ENCODE measurements around the gene CTPS2.

CTPS2 gene

DNA sequence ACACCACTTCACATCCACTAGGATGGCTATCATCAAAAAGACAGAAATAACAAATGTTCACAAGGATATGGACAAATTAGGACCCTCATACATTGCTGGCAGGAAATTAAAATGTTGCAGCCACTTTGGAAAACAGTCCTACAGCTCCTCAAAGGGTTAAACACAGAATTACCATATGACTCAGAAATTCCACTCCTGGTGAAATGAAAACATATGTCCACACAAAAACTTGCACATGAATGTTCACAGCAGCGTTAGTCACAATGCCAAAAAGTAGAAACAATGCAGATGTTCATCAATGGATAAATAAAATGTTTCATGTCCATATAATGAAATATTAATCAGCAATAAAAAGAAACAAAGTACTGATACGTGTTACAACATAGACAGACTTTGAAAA lies 47.4 kb downstream of the CTPS2 start:
- no peak for FAIRE-seq
- TF ChIP-seq TAF1 (IDR thresholded peaks at IDR 0.05; ENCODE audit: borderline replicate concordance, low read depth, low read length): no peak
- no peak for TF ChIP-seq POLR2AphosphoS5 (IDR thresholded peaks at IDR 0.05; ENCODE audit: low read depth, low read length)
- TF ChIP-seq POLR2A (IDR thresholded peaks at IDR 0.05; ENCODE audit: low read depth, low read length): no peak
- no peak for DNase-seq (ENCODE audit: insufficient read length)

DNA sequence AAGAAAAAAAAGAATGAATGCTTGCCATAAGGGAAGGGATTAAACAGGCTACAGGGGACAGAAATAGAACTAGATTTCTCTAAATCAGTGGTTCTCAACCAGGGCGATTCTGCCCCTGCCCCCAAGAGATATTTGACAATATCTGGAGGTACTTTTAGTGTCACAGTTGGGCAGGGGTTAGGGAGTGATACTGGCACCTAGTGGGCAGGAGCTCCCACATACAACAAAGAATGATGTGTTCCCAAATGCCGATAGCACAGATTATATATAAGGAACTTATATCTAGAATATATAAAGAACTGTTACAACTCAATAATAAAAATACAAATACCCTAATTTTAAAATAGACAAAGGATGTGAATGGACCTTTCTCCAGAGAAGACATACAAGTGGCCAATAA lies 47.8 kb downstream of the CTPS2 start:
- TF ChIP-seq POLR2AphosphoS5 (IDR thresholded peaks at IDR 0.05; ENCODE audit: low read depth, low read length) (no peak), TAF1 (IDR thresholded peaks at IDR 0.05; ENCODE audit: borderline replicate concordance, low read depth, low read length) (no peak), POLR2A (IDR thresholded peaks at IDR 0.05; ENCODE audit: low read depth, low read length) (no peak)
- FAIRE-seq (no peak), DNase-seq (ENCODE audit: insufficient read length) (no peak)

DNA sequence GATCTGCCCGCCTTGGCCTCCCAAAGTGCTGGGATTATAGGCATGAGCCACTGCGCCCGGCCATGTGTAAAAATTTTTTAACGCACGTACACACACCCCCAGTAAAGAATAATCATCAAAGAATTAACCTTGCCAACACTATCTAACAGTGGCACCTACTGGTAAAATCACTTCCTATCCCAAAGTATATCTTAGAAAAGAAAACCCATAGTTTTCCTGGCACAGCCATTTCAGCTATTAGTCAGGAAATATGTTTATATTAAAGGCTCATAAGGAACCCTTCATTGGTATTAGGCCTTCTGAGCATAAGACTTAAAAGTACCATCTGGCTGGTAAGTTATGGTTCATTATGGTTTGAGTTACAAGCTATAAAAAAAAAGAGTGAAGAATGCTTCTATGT lies 48.4 kb downstream of the CTPS2 start:
- no peak for TF ChIP-seq TAF1 (IDR thresholded peaks at IDR 0.05; ENCODE audit: borderline replicate concordance, low read depth, low read length)
- TF ChIP-seq POLR2AphosphoS5 (IDR thresholded peaks at IDR 0.05; ENCODE audit: low read depth, low read length): no peak
- TF ChIP-seq POLR2A (IDR thresholded peaks at IDR 0.05; ENCODE audit: low read depth, low read length): no peak
- FAIRE-seq (no peak), DNase-seq (ENCODE audit: insufficient read length) (no peak)

DNA sequence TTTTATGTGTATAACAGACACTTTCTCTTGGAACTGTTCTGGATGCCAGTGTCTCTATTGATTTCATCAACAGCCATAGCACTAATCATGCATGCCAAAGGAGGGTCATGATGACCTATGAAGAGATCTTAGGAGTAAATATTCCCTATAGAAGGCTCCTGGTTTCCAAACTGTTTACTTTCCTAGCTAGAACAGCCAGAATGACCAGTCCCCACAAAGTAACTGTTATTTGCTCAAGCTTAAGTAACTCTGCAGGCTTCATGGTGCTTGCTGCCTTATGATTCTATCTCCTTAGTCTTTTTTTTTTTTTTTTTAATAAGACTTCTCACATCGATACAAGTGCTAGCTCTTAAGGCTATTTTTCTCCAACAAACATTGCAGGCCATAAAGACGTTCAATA lies 50.1 kb downstream of the CTPS2 start:
- DNase-seq (ENCODE audit: insufficient read length) (no peak), FAIRE-seq (no peak)
- TF ChIP-seq TAF1 (IDR thresholded peaks at IDR 0.05; ENCODE audit: borderline replicate concordance, low read depth, low read length) (no peak), POLR2A (IDR thresholded peaks at IDR 0.05; ENCODE audit: low read depth, low read length) (no peak), POLR2AphosphoS5 (IDR thresholded peaks at IDR 0.05; ENCODE audit: low read depth, low read length) (no peak)

DNA sequence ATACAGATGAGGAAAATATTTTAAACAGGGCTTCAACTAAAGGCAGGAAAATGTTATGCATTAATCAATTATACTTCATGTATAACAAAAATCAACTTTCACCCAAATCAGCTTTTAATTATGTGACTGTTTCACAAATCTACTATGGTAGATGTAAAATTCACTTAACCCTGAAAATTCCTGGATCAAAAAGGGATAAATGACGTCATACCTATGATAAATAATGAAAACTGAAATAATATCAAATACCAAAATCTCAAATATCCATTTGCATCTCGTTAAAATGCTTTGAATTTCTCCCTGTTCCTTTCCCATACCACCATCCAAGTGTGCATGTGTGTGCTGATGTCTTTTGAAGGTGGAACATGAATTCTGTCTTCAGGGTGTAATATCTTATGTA lies 51.0 kb downstream of the CTPS2 start:
- DNase-seq (ENCODE audit: insufficient read length) (no peak), FAIRE-seq (peak; percentile 50)
- TF ChIP-seq TAF1 (IDR thresholded peaks at IDR 0.05; ENCODE audit: borderline replicate concordance, low read depth, low read length) (no peak), POLR2AphosphoS5 (IDR thresholded peaks at IDR 0.05; ENCODE audit: low read depth, low read length) (no peak), POLR2A (IDR thresholded peaks at IDR 0.05; ENCODE audit: low read depth, low read length) (no peak)

DNA sequence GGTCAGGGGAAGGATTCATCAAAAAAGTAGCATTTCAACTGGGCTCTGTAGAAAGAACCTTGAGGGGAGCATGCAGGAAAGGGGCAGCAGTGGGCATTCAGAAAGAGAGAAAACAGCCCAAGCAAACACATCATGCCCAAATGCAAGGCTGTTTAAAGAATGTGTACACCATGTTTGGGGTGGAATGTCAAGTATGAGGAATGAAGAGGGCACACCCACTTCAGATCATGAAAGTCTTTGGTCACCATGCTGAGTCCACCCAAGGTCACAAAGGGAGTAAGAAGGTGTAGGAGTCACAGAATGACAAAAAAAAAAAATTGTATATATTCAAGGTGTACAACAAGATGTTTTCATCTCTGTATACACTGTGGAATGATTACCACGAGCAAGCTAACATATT lies 53.1 kb downstream of the CTPS2 start:
- FAIRE-seq (no peak), DNase-seq (ENCODE audit: insufficient read length) (no peak)
- no peak for TF ChIP-seq TAF1 (IDR thresholded peaks at IDR 0.05; ENCODE audit: borderline replicate concordance, low read depth, low read length)
- TF ChIP-seq POLR2AphosphoS5 (IDR thresholded peaks at IDR 0.05; ENCODE audit: low read depth, low read length): no peak
- TF ChIP-seq POLR2A (IDR thresholded peaks at IDR 0.05; ENCODE audit: low read depth, low read length): no peak

DNA sequence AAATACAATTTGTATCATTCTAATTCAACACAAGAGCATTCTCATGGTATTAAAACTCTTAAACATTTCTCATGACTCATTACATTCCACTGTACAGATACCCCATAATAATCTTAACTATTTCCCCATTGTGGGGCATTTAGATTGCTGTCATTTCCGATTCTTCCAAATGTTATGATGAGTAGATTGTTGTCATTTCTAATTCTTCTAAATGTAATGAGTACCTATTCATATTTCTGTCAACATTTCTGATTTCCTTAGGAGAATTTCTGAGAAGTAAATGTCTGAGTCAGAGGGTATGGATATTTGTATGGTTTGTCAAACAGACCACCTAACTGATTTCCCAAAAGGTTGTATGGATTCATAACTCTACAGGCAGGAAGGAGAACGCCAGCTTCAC lies 54.2 kb downstream of the CTPS2 start:
- TF ChIP-seq POLR2A (IDR thresholded peaks at IDR 0.05; ENCODE audit: low read depth, low read length): no peak
- TF ChIP-seq POLR2AphosphoS5 (IDR thresholded peaks at IDR 0.05; ENCODE audit: low read depth, low read length): no peak
- TF ChIP-seq TAF1 (IDR thresholded peaks at IDR 0.05; ENCODE audit: borderline replicate concordance, low read depth, low read length): no peak
- FAIRE-seq (no peak), DNase-seq (ENCODE audit: insufficient read length) (no peak)

DNA sequence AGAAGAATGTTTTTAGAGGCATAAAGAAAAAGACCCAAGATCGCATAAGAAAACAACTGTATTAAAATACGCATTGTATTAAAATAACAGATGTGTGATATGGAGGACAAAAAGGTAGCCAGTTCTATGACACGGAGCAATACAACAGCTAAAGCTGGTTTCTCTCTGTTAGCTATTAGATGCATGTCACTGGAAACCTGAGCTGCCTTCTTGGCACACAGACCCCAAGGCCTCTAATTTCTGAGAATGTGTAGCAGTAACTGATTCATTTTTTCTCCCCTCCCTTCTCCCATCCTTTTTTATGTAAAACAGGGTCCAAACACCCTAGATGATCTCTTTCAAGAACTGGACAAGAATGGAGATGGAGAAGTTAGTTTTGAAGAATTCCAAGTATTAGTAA lies 58.4 kb downstream of the CTPS2 start:
- FAIRE-seq: no peak
- no peak for DNase-seq (ENCODE audit: insufficient read length)
- TF ChIP-seq POLR2A (IDR thresholded peaks at IDR 0.05; ENCODE audit: low read depth, low read length) (no peak), POLR2AphosphoS5 (IDR thresholded peaks at IDR 0.05; ENCODE audit: low read depth, low read length) (no peak)

DNA sequence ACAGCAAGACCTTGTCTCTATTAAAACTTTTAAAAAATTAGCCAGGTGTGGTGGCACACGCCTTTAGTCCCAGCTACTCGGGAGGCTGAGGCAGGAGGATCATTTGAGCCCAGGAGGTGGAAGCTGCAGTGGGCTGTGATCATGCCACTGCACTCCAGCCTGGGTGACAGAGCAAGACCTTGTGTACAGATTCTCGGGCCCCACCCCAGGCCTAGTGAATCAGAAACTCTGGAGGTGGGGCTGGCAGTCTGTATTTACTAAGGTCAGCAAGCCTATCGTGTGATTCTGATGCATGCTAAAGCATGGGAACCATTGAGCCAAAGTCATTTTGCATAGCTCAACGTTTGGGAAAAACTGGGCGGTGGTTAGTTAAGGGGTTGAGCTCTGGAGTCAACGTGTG lies 59.0 kb downstream of the CTPS2 start:
- TF ChIP-seq TAF1 (IDR thresholded peaks at IDR 0.05; ENCODE audit: borderline replicate concordance, low read depth, low read length) (no peak), POLR2AphosphoS5 (IDR thresholded peaks at IDR 0.05; ENCODE audit: low read depth, low read length) (no peak), POLR2A (IDR thresholded peaks at IDR 0.05; ENCODE audit: low read depth, low read length) (no peak)
- DNase-seq (ENCODE audit: insufficient read length): no peak
- no peak for FAIRE-seq

DNA sequence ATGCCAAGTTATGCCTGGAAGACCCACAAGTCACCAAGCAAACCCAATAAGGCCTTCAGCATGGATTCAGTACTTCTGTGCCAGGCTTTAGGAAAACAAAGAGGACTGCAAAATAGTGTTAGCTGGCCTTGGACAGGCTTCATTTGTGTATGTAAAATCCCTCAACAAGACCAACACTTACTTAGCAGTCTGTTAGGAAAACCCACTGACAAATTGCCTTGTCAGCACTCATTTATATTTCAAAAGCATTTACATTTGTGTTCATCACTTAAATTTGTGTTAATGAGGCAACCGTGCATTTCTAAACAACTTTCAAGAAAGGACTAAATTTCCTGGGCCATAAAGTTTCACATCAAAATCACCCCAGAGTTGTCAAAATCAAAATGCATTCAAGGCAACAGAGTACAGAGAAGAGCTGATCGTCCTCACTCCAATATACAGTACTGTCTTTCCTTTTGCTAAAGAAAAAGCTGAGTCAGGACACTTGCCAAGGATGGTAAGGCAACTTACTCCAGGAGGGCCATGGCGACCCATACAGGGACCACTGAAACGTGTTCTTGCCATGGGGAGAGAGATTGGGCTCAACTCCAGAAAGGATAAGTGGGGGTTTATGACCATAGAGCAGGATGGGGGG lies 61.0 kb downstream of the CTPS2 start:
- peak; percentile 66 for FAIRE-seq
- TF ChIP-seq POLR2A (IDR thresholded peaks at IDR 0.05; ENCODE audit: low read depth, low read length): no peak
- TF ChIP-seq POLR2AphosphoS5 (IDR thresholded peaks at IDR 0.05; ENCODE audit: low read depth, low read length): no peak
- TF ChIP-seq TAF1 (IDR thresholded peaks at IDR 0.05; ENCODE audit: borderline replicate concordance, low read depth, low read length): no peak
- DNase-seq (ENCODE audit: insufficient read length): no peak

DNA sequence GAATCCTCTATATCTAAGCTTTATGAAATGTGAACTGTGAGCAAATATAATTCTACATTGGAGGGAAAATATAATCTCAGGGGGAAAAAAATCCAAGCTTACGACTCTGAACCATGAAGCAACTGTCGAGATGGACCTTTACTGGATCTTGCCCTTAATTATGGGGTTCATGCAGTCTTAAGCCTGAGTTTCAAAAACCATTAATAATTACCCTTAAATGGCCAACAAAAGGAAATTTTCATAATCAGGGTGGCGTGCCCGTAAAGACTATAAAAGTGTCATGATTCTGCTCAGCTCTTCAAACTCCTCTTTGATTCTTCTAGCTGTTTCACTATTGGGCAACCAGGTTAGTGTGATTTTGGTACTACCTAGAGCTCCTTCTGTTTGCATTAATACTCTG lies 62.6 kb downstream of the CTPS2 start, which contains the start of gene S100G:
Gene S100G (plus strand): TSS at position 301 of the 400 bp plus-strand sequence. CDS start 849 bp downstream, outside the sequence.
- DNase-seq (ENCODE audit: insufficient read length): no peak
- FAIRE-seq: no peak
- TF ChIP-seq TAF1 (IDR thresholded peaks at IDR 0.05; ENCODE audit: borderline replicate concordance, low read depth, low read length): no peak
- TF ChIP-seq POLR2AphosphoS5 (IDR thresholded peaks at IDR 0.05; ENCODE audit: low read depth, low read length): no peak
- no peak for TF ChIP-seq POLR2A (IDR thresholded peaks at IDR 0.05; ENCODE audit: low read depth, low read length)

DNA sequence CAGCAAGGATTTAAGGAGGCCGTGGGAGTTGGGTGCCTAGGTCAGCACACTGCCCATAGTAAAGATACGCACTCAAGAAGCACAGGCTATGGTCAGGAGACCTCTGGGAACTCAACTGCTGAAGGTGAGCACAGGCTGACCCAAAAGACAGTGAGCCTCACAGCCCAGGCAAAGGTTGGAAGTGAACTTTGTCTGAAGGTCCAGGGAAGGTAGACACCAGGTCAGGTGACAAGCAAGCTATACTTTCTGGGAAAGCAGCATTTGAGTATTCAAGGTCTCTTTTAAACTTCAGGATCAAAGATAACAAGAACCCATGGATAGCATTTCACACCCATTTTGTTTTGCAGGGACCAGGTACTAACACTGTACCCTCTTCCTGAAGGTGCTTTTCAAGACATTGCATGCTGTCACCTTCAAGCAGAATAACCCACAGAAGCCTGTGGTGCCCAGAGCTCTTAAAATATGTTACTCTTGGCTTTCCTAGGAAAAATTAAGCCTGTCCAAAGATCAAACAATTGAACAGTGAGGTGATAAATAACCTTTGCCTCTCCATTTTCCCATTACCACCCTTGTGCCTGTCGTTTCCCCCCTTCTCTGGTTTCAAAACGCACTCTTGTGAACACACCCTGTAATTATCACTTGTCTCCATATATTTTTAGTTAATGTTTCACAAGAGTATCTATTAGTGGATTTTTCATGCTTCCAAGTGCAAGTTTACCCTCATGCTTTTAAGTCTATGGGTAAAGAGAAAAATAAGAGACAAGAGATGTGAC lies 65.9 kb downstream of the CTPS2 start:
- no peak for FAIRE-seq
- TF ChIP-seq POLR2AphosphoS5 (IDR thresholded peaks at IDR 0.05; ENCODE audit: low read depth, low read length) (no peak), TAF1 (IDR thresholded peaks at IDR 0.05; ENCODE audit: borderline replicate concordance, low read depth, low read length) (no peak), POLR2A (IDR thresholded peaks at IDR 0.05; ENCODE audit: low read depth, low read length) (no peak)
- DNase-seq (ENCODE audit: insufficient read length): no peak

Measured in GM12892 (cell line).